ENCODE data around the gene RFX3. TPM values are rescaled to one million over a fixed set of nuclear protein-coding genes. Genes with fewer than 3 reads are reported as not detected.

The RFX3 gene
- polyA plus RNA-seq, 1 donor: 9.8 TPM

GRCh38 chr9:3262826-3263529 lies 262.8 kb downstream of the RFX3 start:
- no peak for DNase-seq
- 100% methylated on average over 4 of the region's 10 CpGs for WGBS (ENCODE audit: insufficient coverage, low lambda C conversion rate)
- Histone ChIP-seq H3K27me3 (ENCODE audit: control insufficient read depth, insufficient read depth, low read length) (no peaks in the 10 kb centered on the region), H3K36me3 (ENCODE audit: control insufficient read depth, insufficient read depth, low read length) (peaks cover 2% of the 10 kb centered on the region), H3K9me3 (ENCODE audit: control insufficient read depth, low read depth, low read length) (no peaks in the 10 kb centered on the region), H3K27ac (ENCODE audit: low read length) (no peak overlapping the region), H3K4me1 (ENCODE audit: control insufficient read depth, insufficient read depth, low read length) (no peaks in the 10 kb centered on the region), H3K4me3 (ENCODE audit: low read length) (no peak overlapping the region)

- H3K36me3 ChIP-seq (ENCODE audit: control insufficient read depth, insufficient read depth, low read length): peaks cover 2% of the 10 kb centered on the region
- H3K4me1 ChIP-seq (ENCODE audit: control insufficient read depth, insufficient read depth, low read length): no peaks in the 10 kb centered on the region
- no peak for DNase-seq
- 100% methylated on average over 2 of the region's 5 CpGs for WGBS (ENCODE audit: insufficient coverage, low lambda C conversion rate)
- H3K4me3 ChIP-seq (ENCODE audit: low read length): no peak overlapping the region
- H3K9me3 ChIP-seq (ENCODE audit: control insufficient read depth, low read depth, low read length): no peaks in the 10 kb centered on the region
- no peak overlapping the region for H3K27ac ChIP-seq (ENCODE audit: low read length)
- H3K27me3 ChIP-seq (ENCODE audit: control insufficient read depth, insufficient read depth, low read length): no peaks in the 10 kb centered on the region
Observed at GRCh38 chr9:3261484-3261883, 264.3 kb downstream of the RFX3 start.

GRCh38 chr9:3256571-3257330 lies 269.1 kb downstream of the RFX3 start:
- Histone ChIP-seq H3K4me1 (ENCODE audit: control insufficient read depth, insufficient read depth, low read length) (no peaks in the 10 kb centered on the region), H3K27ac (ENCODE audit: low read length) (no peak overlapping the region), H3K4me3 (ENCODE audit: low read length) (no peak overlapping the region), H3K9me3 (ENCODE audit: control insufficient read depth, low read depth, low read length) (no peaks in the 10 kb centered on the region), H3K27me3 (ENCODE audit: control insufficient read depth, insufficient read depth, low read length) (no peaks in the 10 kb centered on the region), H3K36me3 (ENCODE audit: control insufficient read depth, insufficient read depth, low read length) (peaks cover 16% of the 10 kb centered on the region)
- WGBS (ENCODE audit: insufficient coverage, low lambda C conversion rate): no CpG with 5 or more reads among the region's 3 CpGs
- DNase-seq: no peak

- WGBS (ENCODE audit: insufficient coverage, low lambda C conversion rate): no CpG with 5 or more reads among the region's 2 CpGs
- Histone ChIP-seq H3K4me1 (ENCODE audit: control insufficient read depth, insufficient read depth, low read length) (no peaks in the 10 kb centered on the region), H3K36me3 (ENCODE audit: control insufficient read depth, insufficient read depth, low read length) (peaks cover 20% of the 10 kb centered on the region), H3K9me3 (ENCODE audit: control insufficient read depth, low read depth, low read length) (no peaks in the 10 kb centered on the region), H3K27me3 (ENCODE audit: control insufficient read depth, insufficient read depth, low read length) (no peaks in the 10 kb centered on the region), H3K4me3 (ENCODE audit: low read length) (no peak overlapping the region), H3K27ac (ENCODE audit: low read length) (no peak overlapping the region)
- DNase-seq: no peak
Observed at GRCh38 chr9:3251309-3251708, 274.5 kb downstream of the RFX3 start.

GRCh38 chr9:3250741-3251140 lies 275.1 kb downstream of the RFX3 start:
- no peak overlapping the region for H3K4me3 ChIP-seq (ENCODE audit: low read length)
- no peak for DNase-seq
- no peaks in the 10 kb centered on the region for H3K27me3 ChIP-seq (ENCODE audit: control insufficient read depth, insufficient read depth, low read length)
- peaks cover 20% of the 10 kb centered on the region for H3K36me3 ChIP-seq (ENCODE audit: control insufficient read depth, insufficient read depth, low read length)
- no peaks in the 10 kb centered on the region for H3K9me3 ChIP-seq (ENCODE audit: control insufficient read depth, low read depth, low read length)
- H3K27ac ChIP-seq (ENCODE audit: low read length): no peak overlapping the region
- WGBS (ENCODE audit: insufficient coverage, low lambda C conversion rate): 90% methylated on average over 4 of the region's 4 CpGs
- no peaks in the 10 kb centered on the region for H3K4me1 ChIP-seq (ENCODE audit: control insufficient read depth, insufficient read depth, low read length)

GRCh38 chr9:3247211-3247610 lies 278.6 kb downstream of the RFX3 start:
- H3K27ac ChIP-seq (ENCODE audit: low read length): no peak overlapping the region
- H3K4me3 ChIP-seq (ENCODE audit: low read length): no peak overlapping the region
- no peak for DNase-seq
- peaks cover 7% of the 10 kb centered on the region for H3K36me3 ChIP-seq (ENCODE audit: control insufficient read depth, insufficient read depth, low read length)
- WGBS (ENCODE audit: insufficient coverage, low lambda C conversion rate): 100% methylated on average over 3 of the region's 3 CpGs
- no peaks in the 10 kb centered on the region for H3K27me3 ChIP-seq (ENCODE audit: control insufficient read depth, insufficient read depth, low read length)
- H3K9me3 ChIP-seq (ENCODE audit: control insufficient read depth, low read depth, low read length): no peaks in the 10 kb centered on the region
- H3K4me1 ChIP-seq (ENCODE audit: control insufficient read depth, insufficient read depth, low read length): no peaks in the 10 kb centered on the region

GRCh38 chr9:3246241-3246640 lies 279.6 kb downstream of the RFX3 start:
- H3K36me3 ChIP-seq (ENCODE audit: control insufficient read depth, insufficient read depth, low read length): peaks cover 7% of the 10 kb centered on the region
- WGBS (ENCODE audit: insufficient coverage, low lambda C conversion rate): 100% methylated on average over 1 of the region's 3 CpGs

GRCh38 chr9:3244963-3245653 lies 280.7 kb downstream of the RFX3 start:
- H3K36me3 ChIP-seq (ENCODE audit: control insufficient read depth, insufficient read depth, low read length): peaks cover 7% of the 10 kb centered on the region
- no peaks in the 10 kb centered on the region for H3K27me3 ChIP-seq (ENCODE audit: control insufficient read depth, insufficient read depth, low read length)
- no peaks in the 10 kb centered on the region for H3K9me3 ChIP-seq (ENCODE audit: control insufficient read depth, low read depth, low read length)
- WGBS (ENCODE audit: insufficient coverage, low lambda C conversion rate): 92% methylated on average over 2 of the region's 5 CpGs
- H3K4me1 ChIP-seq (ENCODE audit: control insufficient read depth, insufficient read depth, low read length): no peaks in the 10 kb centered on the region
- no peak overlapping the region for H3K27ac ChIP-seq (ENCODE audit: low read length)
- DNase-seq: no peak
- no peak overlapping the region for H3K4me3 ChIP-seq (ENCODE audit: low read length)

More at GRCh38 chr9:3246241-3246640, 279.6 kb downstream of the RFX3 start:
- Histone ChIP-seq H3K27me3 (ENCODE audit: control insufficient read depth, insufficient read depth, low read length) (no peaks in the 10 kb centered on the region), H3K4me3 (ENCODE audit: low read length) (no peak overlapping the region), H3K9me3 (ENCODE audit: control insufficient read depth, low read depth, low read length) (no peaks in the 10 kb centered on the region), H3K27ac (ENCODE audit: low read length) (no peak overlapping the region), H3K4me1 (ENCODE audit: control insufficient read depth, insufficient read depth, low read length) (no peaks in the 10 kb centered on the region)
- DNase-seq: no peak

- H3K27ac ChIP-seq (ENCODE audit: low read length): no peak overlapping the region
- no peak for DNase-seq
- H3K9me3 ChIP-seq (ENCODE audit: control insufficient read depth, low read depth, low read length): no peaks in the 10 kb centered on the region
- H3K27me3 ChIP-seq (ENCODE audit: control insufficient read depth, insufficient read depth, low read length): no peaks in the 10 kb centered on the region
- WGBS (ENCODE audit: insufficient coverage, low lambda C conversion rate): no CpG with 5 or more reads among the region's 4 CpGs
- H3K4me1 ChIP-seq (ENCODE audit: control insufficient read depth, insufficient read depth, low read length): no peaks in the 10 kb centered on the region
- no peak overlapping the region for H3K4me3 ChIP-seq (ENCODE audit: low read length)
- H3K36me3 ChIP-seq (ENCODE audit: control insufficient read depth, insufficient read depth, low read length): peaks cover 7% of the 10 kb centered on the region
Observed at GRCh38 chr9:3243683-3244082, 282.1 kb downstream of the RFX3 start.

GRCh38 chr9:3241290-3241689 lies 284.5 kb downstream of the RFX3 start:
- Histone ChIP-seq H3K9me3 (ENCODE audit: control insufficient read depth, low read depth, low read length) (no peaks in the 10 kb centered on the region), H3K4me1 (ENCODE audit: control insufficient read depth, insufficient read depth, low read length) (no peaks in the 10 kb centered on the region), H3K27me3 (ENCODE audit: control insufficient read depth, insufficient read depth, low read length) (no peaks in the 10 kb centered on the region), H3K4me3 (ENCODE audit: low read length) (no peak overlapping the region), H3K27ac (ENCODE audit: low read length) (no peak overlapping the region), H3K36me3 (ENCODE audit: control insufficient read depth, insufficient read depth, low read length) (peaks cover 1% of the 10 kb centered on the region)
- WGBS (ENCODE audit: insufficient coverage, low lambda C conversion rate): no CpG with 5 or more reads among the region's 3 CpGs
- no peak for DNase-seq

Measured in large intestine (tissue), 3 donors.